H9 (cell line): ENCODE data around the gene TMEM156. TPM values are rescaled to one million over a fixed set of nuclear protein-coding genes. Genes with fewer than 3 reads are reported as not detected.

Source experiments
- DNase-seq: peaks from one replicate; pipeline ENCODE4 v3.0.0-alpha.2; 2017
- H2AFZ ChIP-seq: one replicate; pipeline ENCODE4 v1.6.1; 2013; ENCODE audit warnings: mild to moderate bottlenecking, low read length, control low read depth, moderate library complexity
- H2AK5ac ChIP-seq: 2 replicates; pipeline ENCODE4 v1.6.1; 2013; ENCODE audit warnings: low read length, control low read depth, mixed read lengths; ENCODE audit not compliant: insufficient read length
- H2BK120ac ChIP-seq: one replicate; pipeline ENCODE4 v1.6.1; 2013; ENCODE audit warnings: low read depth, mild to moderate bottlenecking, low read length, control low read depth, inconsistent platforms; ENCODE audit not compliant: poor library complexity, severe bottlenecking
- H2BK12ac ChIP-seq: 2 replicates; pipeline ENCODE4 v1.6.1; 2013; ENCODE audit warnings: low read length, control low read depth, mixed read lengths, low read depth; ENCODE audit not compliant: insufficient read length
- H2BK15ac ChIP-seq: 2 replicates; pipeline ENCODE4 v1.6.1; 2013; ENCODE audit warnings: low read depth, low read length, control low read depth
- H2BK20ac ChIP-seq: one replicate; pipeline ENCODE4 v1.6.1; 2013; ENCODE audit warnings: low read depth, mild to moderate bottlenecking, low read length, control low read depth, inconsistent platforms; ENCODE audit not compliant: poor library complexity, severe bottlenecking
- H2BK5ac ChIP-seq: 2 replicates; pipeline ENCODE4 v1.6.1; 2013; ENCODE audit warnings: low read length, control low read depth, mixed read lengths; ENCODE audit not compliant: insufficient read length
- H3K14ac ChIP-seq: 2 replicates; pipeline ENCODE4 v1.6.1; 2013; ENCODE audit warnings: low read length, control low read depth; ENCODE audit not compliant: insufficient read depth
- H3K18ac ChIP-seq: 2 replicates; pipeline ENCODE4 v1.6.1; 2013; ENCODE audit warnings: low read depth, mild to moderate bottlenecking, mixed read lengths, low read length, control low read depth; ENCODE audit not compliant: insufficient read length
- H3K23ac ChIP-seq: 2 replicates; pipeline ENCODE4 v1.6.1; 2013; ENCODE audit warnings: low read length, control low read depth, mixed read lengths, low read depth; ENCODE audit not compliant: insufficient read length
- H3K23me2 ChIP-seq: 2 replicates; pipeline ENCODE4 v1.6.1; 2013; ENCODE audit warnings: low read depth, mild to moderate bottlenecking, mixed read lengths, low read length, control low read depth; ENCODE audit not compliant: insufficient read length, poor library complexity, severe bottlenecking
- H3K27ac ChIP-seq: 2 replicates; pipeline ENCODE4 v1.5.1; 2013; ENCODE audit warnings: low read length, control low read depth, mixed read lengths, low read depth; ENCODE audit not compliant: insufficient read length
- H3K27me3 ChIP-seq: 2 replicates; pipeline ENCODE4 v1.6.1; 2013; ENCODE audit warnings: low read length, control low read depth, inconsistent platforms; ENCODE audit not compliant: insufficient read depth
- H3K4ac ChIP-seq: 2 replicates; pipeline ENCODE4 v1.6.1; 2013; ENCODE audit warnings: low read depth, mild to moderate bottlenecking, control low read depth, inconsistent platforms, low read length, moderate library complexity
- H3K4me1 ChIP-seq: 2 replicates; pipeline ENCODE4 v1.6.1; 2013; ENCODE audit warnings: low read length, control low read depth, inconsistent platforms; ENCODE audit not compliant: insufficient read depth
- H3K4me2 ChIP-seq: 2 replicates; pipeline ENCODE4 v1.6.1; 2013; ENCODE audit warnings: low read length, control low read depth, mixed read lengths; ENCODE audit not compliant: insufficient read length, insufficient read depth
- H3K56ac ChIP-seq: 2 replicates; pipeline ENCODE4 v1.6.1; 2013; ENCODE audit warnings: low read depth, mild to moderate bottlenecking, mixed read lengths, low read length, control low read depth; ENCODE audit not compliant: insufficient read length
- H3K79me1 ChIP-seq: 2 replicates; pipeline ENCODE4 v1.6.1; 2013; ENCODE audit warnings: low read depth, mild to moderate bottlenecking, moderate library complexity, low read length, control low read depth, inconsistent platforms; ENCODE audit not compliant: insufficient read depth, poor library complexity, severe bottlenecking
- H3K79me2 ChIP-seq: 2 replicates; pipeline ENCODE4 v1.6.1; 2013; ENCODE audit warnings: low read length, control low read depth, inconsistent platforms; ENCODE audit not compliant: insufficient read depth
- H3K9ac ChIP-seq: 2 replicates; pipeline ENCODE4 v1.6.1; 2013; ENCODE audit warnings: low read length, control low read depth, mixed read lengths; ENCODE audit not compliant: insufficient read length; ENCODE audit errors: extremely low read depth
- H3K9me3 ChIP-seq: one replicate; pipeline ENCODE4 v1.6.1; 2013; ENCODE audit warnings: low read depth, low read length, inconsistent platforms; ENCODE audit not compliant: control insufficient read depth
- H3T11ph ChIP-seq: one replicate; pipeline ENCODE4 v1.6.1; 2013; ENCODE audit warnings: mild to moderate bottlenecking, low read length, control low read depth, inconsistent platforms
- H4K20me1 ChIP-seq: one replicate; pipeline ENCODE4 v1.6.1; 2013; ENCODE audit not compliant: control insufficient read depth, insufficient read length, insufficient read depth
- H4K5ac ChIP-seq: 2 replicates; pipeline ENCODE4 v1.6.1; 2013; ENCODE audit warnings: low read depth, mild to moderate bottlenecking, mixed read lengths, low read length, control low read depth; ENCODE audit not compliant: insufficient read length
- H4K8ac ChIP-seq: replicated peaks from 2 replicates; pipeline ENCODE4 v1.6.1; 2013; ENCODE audit warnings: low read length, control low read depth, mixed read lengths, low read depth; ENCODE audit not compliant: insufficient read length
- H4K91ac ChIP-seq: 2 replicates; pipeline ENCODE4 v1.6.1; 2013; ENCODE audit warnings: low read depth, mild to moderate bottlenecking, moderate library complexity, mixed read lengths, low read length, control low read depth; ENCODE audit not compliant: insufficient read length
- H3K27ac Mint-ChIP-seq, 3 experiments: 2 replicates in 2 of 3; 3 replicates in 1 of 3; pipeline ENCODE4 v1.8.0; 2020 to 2021; ENCODE audit warnings: mixed read lengths in 3 of 3, mild to moderate bottlenecking in 1 of 3, moderate library complexity in 1 of 3
- H3K27me3 Mint-ChIP-seq: 2 replicates; pipeline ENCODE4 v1.8.0; 2021; ENCODE audit warnings: low read depth, mild to moderate bottlenecking, moderate library complexity, mixed read lengths
- H3K36me3 Mint-ChIP-seq, 3 experiments: 2 replicates in 2 of 3; 3 replicates in 1 of 3; pipeline ENCODE4 v1.8.0; 2020 to 2021; ENCODE audit warnings: low read depth in 3 of 3, mixed read lengths in 3 of 3; ENCODE audit not compliant: insufficient read depth in 1 of 3
- H3K4me1 Mint-ChIP-seq, 2 experiments: 2 replicates each; pipeline ENCODE4 v1.8.0; 2020; ENCODE audit warnings: mixed read lengths in 2 of 2
- H3K4me3 Mint-ChIP-seq, 2 experiments: 2 replicates in 1 of 2; 3 replicates in 1 of 2; pipeline ENCODE4 v1.8.0; 2020 to 2021; ENCODE audit warnings: mild to moderate bottlenecking in 2 of 2, mixed read lengths in 2 of 2, moderate library complexity in 1 of 2
- H3K9me3 Mint-ChIP-seq, 2 experiments: 2 replicates in 1 of 2; 3 replicates in 1 of 2; pipeline ENCODE4 v1.8.0; 2020; ENCODE audit warnings: mild to moderate bottlenecking in 2 of 2, mixed read lengths in 2 of 2, moderate library complexity in 1 of 2
- CTCF ChIP-seq: fragments of 200-600 bp; sonication (generic); conservative IDR thresholded peaks from 3 replicates; pipeline ENCODE4 v1.8.0; 2021; ENCODE audit warnings: antibody characterized with exemption, mild to moderate bottlenecking
- WGBS: extraction: QIAGEN DNeasy Blood & Tissue Kit; methylation state at CpG from one replicate; pipeline ENCODE4 v1.1.7; 2013; ENCODE audit warnings: missing lambda C conversion rate, low lambda C conversion rate, mixed read lengths; ENCODE audit not compliant: insufficient read length; ENCODE audit errors: extremely low coverage; 5-methylcytosine and 5-hydroxymethylcytosine counted together
- total RNA-seq: library from RNA; stranded (reverse); gene quantifications from 2 replicates; pipeline ENCODE4 v1.2.1, GENCODE V29; 2021

TMEM156 gene
- total RNA-seq, 1 experiment from 2014 or later, result not detected

GRCh38 chr4:38923746-38924145 is 108.5 kb downstream of the TMEM156 start:
- Histone ChIP-seq H3K18ac (no peak overlapping the region), H3K79me2 (no peaks in the 10 kb centered on the region), H3K4ac (no peak overlapping the region), H3K27ac (no peak overlapping the region), H3K4me2 (no peak overlapping the region), H4K20me1 (no peaks in the 10 kb centered on the region), H3K9me3 (no peaks in the 10 kb centered on the region), H3K4me1 (no peaks in the 10 kb centered on the region), H2BK5ac (no peak overlapping the region), H2AFZ (no peak overlapping the region), H3K14ac (no peak overlapping the region), H3K23me2 (no peaks in the 10 kb centered on the region), H3K9ac (no peak overlapping the region), H3K27me3 (no peaks in the 10 kb centered on the region), H2AK5ac (no peak overlapping the region), H3K56ac (no peak overlapping the region), H2BK15ac (no peak overlapping the region), H4K5ac (no peak overlapping the region), H4K8ac (no peak overlapping the region), H2BK120ac (no peak overlapping the region), H4K91ac (no peak overlapping the region), H3K23ac (no peak overlapping the region), H2BK12ac (no peak overlapping the region), H3T11ph (no peak overlapping the region), H2BK20ac (no peak overlapping the region), H3K79me1 (no peaks in the 10 kb centered on the region)
- DNase-seq, result no peak
- Mint-ChIP-seq H3K9me3 (no peaks in the 10 kb centered on the region), H3K4me3 (no peak overlapping the region), H3K27ac (no peak overlapping the region), H3K36me3 (peaks cover 0 to 3% (median 0%) of the 10 kb centered on the region in 3 experiments; a peak in 1 of 7 replicates), H3K4me1 (peaks cover 0 to 7% of the 10 kb centered on the region in 2 experiments; a peak in 1 of 4 replicates), H3K27me3 (no peaks in the 10 kb centered on the region; the same call in 1 of the 2 replicates)
- TF ChIP-seq CTCF, result no peak
- no CpG with 5 or more reads among the region's 2 CpGs for WGBS
